ENCODE measurements around the gene PAGR1. TPM values are rescaled to one million over a fixed set of nuclear protein-coding genes. Genes with fewer than 3 reads are reported as not detected.

Gene PAGR1
- polyA plus RNA-seq, 1 donor: 36.4 TPM

DNA sequence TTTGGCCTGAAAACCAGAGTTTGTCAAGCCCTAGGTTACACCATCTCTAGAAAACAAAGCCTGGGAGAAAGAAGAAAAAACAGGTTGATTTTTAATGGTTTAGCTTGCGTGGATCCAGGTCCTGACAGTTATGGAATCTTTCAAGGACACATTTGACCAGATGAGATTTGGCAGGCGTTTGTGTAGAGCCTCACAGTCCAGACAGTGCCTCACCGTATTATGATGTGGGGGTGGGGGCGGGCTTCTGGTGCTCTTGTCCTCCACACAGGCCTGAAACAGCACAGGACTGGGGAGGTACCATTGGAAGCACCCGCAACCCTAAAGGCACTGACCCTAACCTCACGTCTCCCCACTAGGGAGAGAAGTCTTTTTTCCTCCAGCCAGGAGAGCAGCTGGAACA, 23.9 kb downstream of the PAGR1 start:
- H3K4me3 ChIP-seq (ENCODE audit: low read length): no peak overlapping the region
- no peaks in the 10 kb centered on the region for H3K27me3 ChIP-seq (ENCODE audit: control insufficient read depth, insufficient read depth, low read length)
- no CpG with 5 or more reads among the region's 6 CpGs for WGBS (ENCODE audit: insufficient coverage, low lambda C conversion rate)
- no peak overlapping the region for H3K27ac ChIP-seq (ENCODE audit: low read length)
- H3K9me3 ChIP-seq (ENCODE audit: control insufficient read depth, low read depth, low read length): no peaks in the 10 kb centered on the region
- H3K36me3 ChIP-seq (ENCODE audit: control insufficient read depth, insufficient read depth, low read length): peaks cover 83% of the 10 kb centered on the region
- DNase-seq: no peak
- H3K4me1 ChIP-seq (ENCODE audit: control insufficient read depth, insufficient read depth, low read length): no peaks in the 10 kb centered on the region

DNA sequence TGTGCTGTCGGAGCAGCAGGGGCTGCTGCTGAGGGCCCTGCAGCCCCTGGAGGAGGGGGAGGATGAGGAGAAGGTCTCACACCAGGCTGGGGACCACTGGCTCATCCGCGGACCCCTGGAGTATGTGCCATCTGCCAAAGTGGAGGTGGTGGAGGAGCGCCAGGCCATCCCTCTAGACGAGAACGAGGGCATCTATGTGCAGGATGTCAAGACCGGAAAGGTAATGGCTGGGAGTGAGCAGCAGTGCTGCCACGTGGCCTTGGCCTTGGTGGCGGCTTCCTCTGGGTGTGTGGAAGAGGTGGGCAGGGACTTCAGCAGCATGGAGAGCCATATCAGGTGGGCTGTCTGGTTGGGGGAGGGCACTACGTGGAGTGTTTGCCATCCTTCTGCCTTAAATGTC, 24.3 kb downstream of the PAGR1 start:
- no peaks in the 10 kb centered on the region for H3K27me3 ChIP-seq (ENCODE audit: control insufficient read depth, insufficient read depth, low read length)
- 80% methylated on average over 1 of the region's 10 CpGs for WGBS (ENCODE audit: insufficient coverage, low lambda C conversion rate)
- DNase-seq: no peak
- no peaks in the 10 kb centered on the region for H3K4me1 ChIP-seq (ENCODE audit: control insufficient read depth, insufficient read depth, low read length)
- no peak overlapping the region for H3K4me3 ChIP-seq (ENCODE audit: low read length)
- H3K9me3 ChIP-seq (ENCODE audit: control insufficient read depth, low read depth, low read length): no peaks in the 10 kb centered on the region
- no peak overlapping the region for H3K27ac ChIP-seq (ENCODE audit: low read length)
- peaks cover 84% of the 10 kb centered on the region for H3K36me3 ChIP-seq (ENCODE audit: control insufficient read depth, insufficient read depth, low read length)

DNA sequence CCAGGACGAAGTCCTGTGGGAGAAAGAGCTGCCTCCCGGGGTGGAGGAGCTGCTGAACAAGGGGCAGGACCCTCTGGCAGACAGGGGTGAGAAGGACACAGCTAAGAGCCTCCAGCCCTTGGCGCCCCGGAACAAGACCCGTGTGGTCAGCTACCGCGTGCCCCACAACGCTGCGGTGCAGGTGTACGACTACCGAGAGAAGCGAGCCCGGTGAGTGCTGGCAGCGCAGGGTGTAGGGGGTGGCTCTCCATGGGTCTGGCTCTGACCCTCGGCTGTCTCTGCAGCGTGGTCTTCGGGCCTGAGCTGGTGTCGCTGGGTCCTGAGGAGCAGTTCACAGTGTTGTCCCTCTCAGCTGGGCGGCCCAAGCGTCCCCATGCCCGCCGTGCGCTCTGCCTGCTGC, 25.7 kb downstream of the PAGR1 start:
- no peak overlapping the region for H3K27ac ChIP-seq (ENCODE audit: low read length)
- H3K9me3 ChIP-seq (ENCODE audit: control insufficient read depth, low read depth, low read length): no peaks in the 10 kb centered on the region
- no peaks in the 10 kb centered on the region for H3K27me3 ChIP-seq (ENCODE audit: control insufficient read depth, insufficient read depth, low read length)
- no peak overlapping the region for H3K4me3 ChIP-seq (ENCODE audit: low read length)
- peaks cover 86% of the 10 kb centered on the region for H3K36me3 ChIP-seq (ENCODE audit: control insufficient read depth, insufficient read depth, low read length)
- H3K4me1 ChIP-seq (ENCODE audit: control insufficient read depth, insufficient read depth, low read length): no peaks in the 10 kb centered on the region
- no peak for DNase-seq
- WGBS (ENCODE audit: insufficient coverage, low lambda C conversion rate): no CpG with 5 or more reads among the region's 23 CpGs

DNA sequence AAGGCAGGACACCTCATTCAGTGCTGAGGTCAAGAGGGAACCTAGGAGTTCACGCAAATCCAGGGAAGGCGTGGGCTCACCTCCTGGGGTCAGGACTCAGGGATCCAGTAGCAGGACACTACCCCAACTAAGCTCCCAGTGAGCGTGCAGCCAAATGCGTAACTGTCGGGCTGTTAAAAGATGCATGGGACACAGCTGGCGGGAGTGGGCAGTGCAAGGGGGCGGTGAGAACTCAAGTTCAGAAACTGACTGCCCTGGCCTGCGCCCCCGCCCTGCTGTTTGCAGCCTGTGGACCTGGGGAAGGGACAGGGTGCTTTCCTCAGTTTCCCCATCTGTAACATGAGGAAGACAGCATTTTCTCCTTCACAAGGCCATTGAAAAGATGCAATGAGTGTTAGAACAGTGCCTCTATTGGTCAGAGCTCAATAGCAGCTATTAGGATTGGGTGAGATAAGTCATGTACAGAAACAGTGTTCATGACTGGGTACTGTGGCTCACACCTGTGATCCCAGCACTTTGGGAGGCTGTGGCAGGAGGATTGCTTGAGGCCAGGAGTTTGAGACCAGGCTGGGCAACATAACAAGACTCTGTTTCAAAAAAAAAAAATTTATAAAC, 26.9 kb downstream of the PAGR1 start:
- no peaks in the 10 kb centered on the region for H3K9me3 ChIP-seq (ENCODE audit: control insufficient read depth, low read depth, low read length)
- no peaks in the 10 kb centered on the region for H3K27me3 ChIP-seq (ENCODE audit: control insufficient read depth, insufficient read depth, low read length)
- DNase-seq: no peak
- H3K36me3 ChIP-seq (ENCODE audit: control insufficient read depth, insufficient read depth, low read length): peaks cover 88% of the 10 kb centered on the region
- no peak overlapping the region for H3K4me3 ChIP-seq (ENCODE audit: low read length)
- no peak overlapping the region for H3K27ac ChIP-seq (ENCODE audit: low read length)
- WGBS (ENCODE audit: insufficient coverage, low lambda C conversion rate): no CpG with 5 or more reads among the region's 9 CpGs
- no peaks in the 10 kb centered on the region for H3K4me1 ChIP-seq (ENCODE audit: control insufficient read depth, insufficient read depth, low read length)

DNA sequence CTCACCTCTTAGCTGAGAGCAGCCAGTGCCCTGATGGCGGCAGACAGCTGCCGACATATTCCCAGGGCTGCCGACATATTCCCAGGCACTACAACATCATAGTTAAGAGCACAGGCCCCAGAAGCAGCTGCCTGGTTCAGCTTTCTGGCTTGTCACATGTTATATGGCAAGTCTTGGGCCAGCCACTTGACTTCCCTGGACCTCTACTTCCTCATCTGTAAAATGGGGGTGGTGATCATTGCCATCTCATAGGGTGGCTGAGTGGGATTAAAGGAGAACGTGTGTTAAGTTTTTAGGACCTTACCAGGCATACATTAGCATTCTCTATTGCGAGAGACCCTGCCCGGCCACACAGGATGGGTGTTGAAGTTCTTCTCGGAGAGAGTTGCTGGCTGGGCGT, 28.0 kb downstream of the PAGR1 start:
- peaks cover 80% of the 10 kb centered on the region for H3K36me3 ChIP-seq (ENCODE audit: control insufficient read depth, insufficient read depth, low read length)
- H3K4me3 ChIP-seq (ENCODE audit: low read length): no peak overlapping the region
- no peak overlapping the region for H3K27ac ChIP-seq (ENCODE audit: low read length)
- no peak for DNase-seq
- WGBS (ENCODE audit: insufficient coverage, low lambda C conversion rate): no CpG with 5 or more reads among the region's 8 CpGs
- H3K9me3 ChIP-seq (ENCODE audit: control insufficient read depth, low read depth, low read length): no peaks in the 10 kb centered on the region
- H3K4me1 ChIP-seq (ENCODE audit: control insufficient read depth, insufficient read depth, low read length): no peaks in the 10 kb centered on the region
- no peaks in the 10 kb centered on the region for H3K27me3 ChIP-seq (ENCODE audit: control insufficient read depth, insufficient read depth, low read length)

DNA sequence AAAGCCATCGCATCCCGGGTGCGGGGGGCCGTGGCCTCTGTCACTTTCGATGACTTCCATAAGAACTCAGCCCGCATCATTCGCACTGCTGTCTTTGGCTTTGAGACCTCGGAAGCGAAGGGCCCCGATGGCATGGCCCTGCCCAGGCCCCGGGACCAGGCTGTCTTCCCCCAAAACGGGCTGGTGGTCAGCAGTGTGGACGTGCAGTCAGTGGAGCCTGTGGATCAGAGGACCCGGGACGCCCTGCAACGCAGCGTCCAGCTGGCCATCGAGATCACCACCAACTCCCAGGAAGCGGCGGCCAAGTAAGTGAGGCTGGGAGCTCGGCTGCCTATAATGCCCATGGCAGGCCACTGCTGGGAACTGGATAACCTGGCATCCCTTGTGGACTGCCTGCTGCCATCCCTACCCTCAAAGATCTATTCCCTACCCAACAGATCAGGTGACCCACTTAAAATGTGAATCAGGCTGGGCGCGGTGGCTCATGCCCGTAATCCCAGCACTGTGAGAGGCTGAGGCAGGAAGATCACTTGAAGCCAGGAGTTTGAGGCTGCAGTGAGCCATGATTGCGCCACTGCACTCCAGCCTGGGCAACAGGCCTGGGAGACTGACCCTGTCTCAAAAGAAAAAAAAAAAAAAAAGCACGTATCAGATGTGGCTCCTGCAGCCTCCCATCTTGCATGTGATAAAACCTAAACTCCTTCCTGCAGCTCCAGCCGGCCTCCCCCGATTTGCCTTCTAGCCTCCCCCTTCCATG, 28.8 kb downstream of the PAGR1 start:
- H3K36me3 ChIP-seq (ENCODE audit: control insufficient read depth, insufficient read depth, low read length): peaks cover 73% of the 10 kb centered on the region
- no peak overlapping the region for H3K4me3 ChIP-seq (ENCODE audit: low read length)
- WGBS (ENCODE audit: insufficient coverage, low lambda C conversion rate): no CpG with 5 or more reads among the region's 28 CpGs
- H3K27ac ChIP-seq (ENCODE audit: low read length): no peak overlapping the region
- H3K27me3 ChIP-seq (ENCODE audit: control insufficient read depth, insufficient read depth, low read length): no peaks in the 10 kb centered on the region
- H3K9me3 ChIP-seq (ENCODE audit: control insufficient read depth, low read depth, low read length): no peaks in the 10 kb centered on the region
- no peaks in the 10 kb centered on the region for H3K4me1 ChIP-seq (ENCODE audit: control insufficient read depth, insufficient read depth, low read length)
- DNase-seq: no peak

DNA sequence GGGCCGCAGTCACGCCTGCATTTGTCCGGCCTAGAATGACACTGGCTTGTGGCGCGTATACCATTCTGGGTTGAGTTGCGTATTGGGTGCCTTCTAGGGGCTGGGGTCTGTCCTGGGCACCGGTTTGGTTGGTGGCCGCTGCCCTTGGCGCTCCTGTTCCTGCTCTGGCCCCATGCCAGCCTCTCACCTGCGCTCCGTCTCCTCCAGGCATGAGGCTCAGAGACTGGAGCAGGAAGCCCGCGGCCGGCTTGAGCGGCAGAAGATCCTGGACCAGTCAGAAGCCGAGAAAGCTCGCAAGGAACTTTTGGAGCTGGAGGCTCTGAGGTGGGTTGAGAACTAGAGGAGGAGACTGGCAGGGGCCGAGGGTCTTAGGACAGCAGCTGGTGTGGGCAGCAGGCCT, 29.7 kb downstream of the PAGR1 start:
- WGBS (ENCODE audit: insufficient coverage, low lambda C conversion rate): no CpG with 5 or more reads among the region's 18 CpGs
- DNase-seq: no peak
- Histone ChIP-seq H3K36me3 (ENCODE audit: control insufficient read depth, insufficient read depth, low read length) (peaks cover 64% of the 10 kb centered on the region), H3K27ac (ENCODE audit: low read length) (no peak overlapping the region), H3K9me3 (ENCODE audit: control insufficient read depth, low read depth, low read length) (no peaks in the 10 kb centered on the region), H3K27me3 (ENCODE audit: control insufficient read depth, insufficient read depth, low read length) (no peaks in the 10 kb centered on the region), H3K4me3 (ENCODE audit: low read length) (no peak overlapping the region), H3K4me1 (ENCODE audit: control insufficient read depth, insufficient read depth, low read length) (no peaks in the 10 kb centered on the region)

DNA sequence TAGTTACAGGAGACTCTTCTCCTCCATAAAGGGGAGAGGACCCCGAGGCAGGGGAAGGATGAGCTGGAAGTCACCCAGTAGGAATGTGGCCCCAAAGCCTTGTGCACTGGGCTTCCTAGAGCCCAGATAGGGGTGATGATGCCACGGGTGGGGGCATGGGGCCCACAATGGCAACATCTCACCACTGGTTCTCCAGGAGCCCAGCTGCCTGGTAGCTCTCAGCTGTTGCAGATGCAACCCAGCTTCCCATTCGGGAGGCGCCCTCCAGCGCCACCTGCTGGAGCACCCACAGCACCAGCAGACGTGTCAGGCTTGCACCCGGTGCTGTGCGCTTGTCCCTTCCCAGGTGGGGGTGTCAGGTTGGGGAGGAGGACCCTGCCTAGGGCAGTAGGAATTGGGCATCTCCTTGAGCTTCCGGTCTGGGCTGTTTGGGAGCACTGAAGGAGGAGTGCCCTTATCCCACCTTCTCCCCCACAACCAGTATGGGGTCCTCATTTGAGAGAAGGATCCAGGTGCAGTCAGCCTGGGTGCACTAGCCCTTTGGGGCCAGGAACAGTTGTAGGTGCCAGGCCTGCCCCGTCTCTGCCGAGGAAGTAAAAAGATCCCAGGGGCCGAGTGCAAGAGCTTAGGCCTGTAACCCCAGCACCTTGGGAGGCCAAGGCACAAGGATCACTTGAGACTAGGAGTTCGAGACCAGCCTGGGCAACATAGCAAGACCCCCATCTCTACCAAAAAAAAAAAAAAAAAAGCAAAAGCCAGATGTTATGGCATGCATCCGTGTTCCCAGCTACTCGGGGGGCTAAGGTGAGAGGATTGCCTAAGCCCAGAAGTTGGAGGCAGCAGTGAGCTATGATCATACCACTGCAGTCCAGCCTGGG, 32.7 kb downstream of the PAGR1 start:
- H3K4me3 ChIP-seq (ENCODE audit: low read length): no peak overlapping the region
- H3K27me3 ChIP-seq (ENCODE audit: control insufficient read depth, insufficient read depth, low read length): no peaks in the 10 kb centered on the region
- H3K27ac ChIP-seq (ENCODE audit: low read length): no peak overlapping the region
- no peaks in the 10 kb centered on the region for H3K9me3 ChIP-seq (ENCODE audit: control insufficient read depth, low read depth, low read length)
- peaks cover 40% of the 10 kb centered on the region for H3K36me3 ChIP-seq (ENCODE audit: control insufficient read depth, insufficient read depth, low read length)
- no peaks in the 10 kb centered on the region for H3K4me1 ChIP-seq (ENCODE audit: control insufficient read depth, insufficient read depth, low read length)
- DNase-seq: peak; percentile 55 to 57
- WGBS (ENCODE audit: insufficient coverage, low lambda C conversion rate): no CpG with 5 or more reads among the region's 15 CpGs

DNA sequence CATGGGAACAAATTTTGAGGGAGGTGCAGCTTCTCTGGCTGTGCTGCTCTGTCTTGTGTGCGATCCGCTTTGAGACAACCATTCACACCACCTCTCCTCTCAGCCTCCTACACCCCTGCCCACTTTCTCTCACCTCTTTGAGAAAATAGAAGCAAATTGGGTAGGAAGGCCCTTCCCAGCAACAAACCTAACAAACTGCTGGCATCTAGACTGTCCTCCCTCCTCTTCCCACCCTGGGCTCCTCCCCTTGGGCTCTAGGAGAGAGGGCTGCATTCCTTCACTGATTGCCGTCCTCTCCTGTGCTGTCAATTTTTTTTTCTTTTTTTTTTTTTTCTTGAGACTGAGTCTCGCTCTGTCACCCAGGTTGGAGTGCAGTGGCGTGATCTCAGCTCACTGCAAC, 33.6 kb downstream of the PAGR1 start:
- Histone ChIP-seq H3K27ac (ENCODE audit: low read length) (no peak overlapping the region), H3K27me3 (ENCODE audit: control insufficient read depth, insufficient read depth, low read length) (no peaks in the 10 kb centered on the region), H3K4me1 (ENCODE audit: control insufficient read depth, insufficient read depth, low read length) (no peaks in the 10 kb centered on the region), H3K4me3 (ENCODE audit: low read length) (no peak overlapping the region), H3K9me3 (ENCODE audit: control insufficient read depth, low read depth, low read length) (no peaks in the 10 kb centered on the region), H3K36me3 (ENCODE audit: control insufficient read depth, insufficient read depth, low read length) (peaks cover 33% of the 10 kb centered on the region)
- DNase-seq: peak in 1 of 2 donors; percentile 20
- WGBS (ENCODE audit: insufficient coverage, low lambda C conversion rate): no CpG with 5 or more reads among the region's 5 CpGs

DNA sequence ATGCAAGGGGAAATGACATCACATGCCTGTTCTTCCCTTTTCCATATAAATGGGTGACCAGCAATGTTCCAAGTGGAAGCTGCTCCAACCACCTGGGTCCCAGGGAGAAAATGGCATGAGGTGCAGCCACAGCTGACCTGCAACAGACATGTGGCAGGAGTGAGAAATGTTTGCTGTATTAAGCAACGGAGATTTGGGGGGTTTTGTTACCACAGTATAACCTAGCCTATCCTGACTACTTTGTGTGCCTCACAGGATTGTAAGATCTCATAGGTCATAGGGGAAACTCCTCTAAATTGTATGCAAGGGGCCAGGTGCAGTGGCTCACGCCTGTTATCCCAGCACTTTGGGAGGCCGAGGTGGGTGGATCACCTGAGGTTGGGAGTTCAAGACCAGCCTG, 35.0 kb downstream of the PAGR1 start:
- H3K27me3 ChIP-seq (ENCODE audit: control insufficient read depth, insufficient read depth, low read length): no peaks in the 10 kb centered on the region
- peaks cover 18% of the 10 kb centered on the region for H3K36me3 ChIP-seq (ENCODE audit: control insufficient read depth, insufficient read depth, low read length)
- no peak overlapping the region for H3K4me3 ChIP-seq (ENCODE audit: low read length)
- DNase-seq: no peak
- H3K27ac ChIP-seq (ENCODE audit: low read length): no peak overlapping the region
- H3K4me1 ChIP-seq (ENCODE audit: control insufficient read depth, insufficient read depth, low read length): no peaks in the 10 kb centered on the region
- no CpG with 5 or more reads among the region's 3 CpGs for WGBS (ENCODE audit: insufficient coverage, low lambda C conversion rate)
- no peaks in the 10 kb centered on the region for H3K9me3 ChIP-seq (ENCODE audit: control insufficient read depth, low read depth, low read length)

All from large intestine (tissue), 3 donors.